Measurements from ENCODE around the gene VAV3.

Gene VAV3

GRCh38 chr1:107830526-107830925, 134.5 kb downstream of the VAV3 start:
- no peak for DNase-seq

DNA sequence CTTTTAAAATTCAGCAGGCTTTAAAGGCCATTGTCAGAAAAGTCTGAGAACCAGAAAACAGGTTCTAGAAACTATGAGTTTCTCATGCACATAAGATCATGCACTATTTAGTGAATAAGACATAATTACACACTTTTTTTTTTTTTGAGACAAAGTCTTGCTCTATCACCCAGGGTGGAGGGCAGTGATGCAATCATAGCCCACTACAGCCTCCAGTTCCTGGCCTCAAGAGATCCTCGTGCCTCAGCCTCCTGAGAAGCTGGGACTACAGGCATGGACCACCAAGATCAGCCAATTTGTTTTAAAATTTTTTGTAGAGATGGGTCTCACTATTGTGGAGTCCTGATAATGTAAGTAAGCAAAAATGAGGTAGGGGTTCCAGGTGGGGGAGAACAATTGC, 134.9 kb downstream of the VAV3 start:
- DNase-seq: no peak

- DNase-seq: peak; percentile 33
These were observed 135.8 kb downstream of the VAV3 start for GRCh38 chr1:107829036-107829770.

DNA sequence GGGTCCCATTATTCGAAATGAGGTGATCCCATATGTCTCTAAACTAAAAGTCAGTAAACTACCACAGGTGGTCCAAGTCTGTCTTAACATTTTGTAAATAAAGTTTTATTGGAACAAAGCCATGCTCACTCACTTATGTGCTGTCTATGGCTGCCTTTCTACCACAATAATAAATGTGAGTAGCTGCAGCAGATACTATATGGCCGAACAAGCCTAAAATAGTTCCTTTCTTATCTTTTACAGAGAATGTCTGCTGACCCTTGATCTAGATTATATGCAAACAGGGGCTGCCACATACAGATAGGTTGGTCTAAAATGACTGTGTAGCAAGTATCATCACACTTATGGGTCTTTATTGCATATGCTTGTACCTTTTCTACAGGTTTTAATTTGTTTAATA, 140.0 kb downstream of the VAV3 start:
- no peak for DNase-seq

DNA sequence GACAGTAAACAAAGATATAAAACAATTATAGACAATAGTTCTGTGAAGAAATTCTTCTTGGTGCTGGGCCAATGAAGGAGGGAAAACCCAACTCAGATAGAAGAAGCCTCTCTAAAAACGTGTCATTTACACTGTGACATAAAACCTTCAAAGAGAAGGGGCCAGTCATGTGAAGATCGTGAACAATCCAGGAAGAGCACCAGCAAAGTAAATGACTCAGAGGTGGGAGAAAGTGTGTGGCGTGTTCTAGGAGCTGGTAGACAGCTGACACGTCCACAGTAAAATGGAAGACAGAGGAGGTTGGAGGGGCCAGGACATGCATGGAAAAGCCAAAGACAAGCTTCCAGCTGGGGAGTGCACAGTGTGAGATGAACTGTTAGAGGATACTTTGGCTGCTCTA, 143.6 kb downstream of the VAV3 start:
- peak; percentile 41 for DNase-seq

GRCh38 chr1:107820801-107821200, 144.2 kb downstream of the VAV3 start:
- peak; percentile 14 for DNase-seq

DNA sequence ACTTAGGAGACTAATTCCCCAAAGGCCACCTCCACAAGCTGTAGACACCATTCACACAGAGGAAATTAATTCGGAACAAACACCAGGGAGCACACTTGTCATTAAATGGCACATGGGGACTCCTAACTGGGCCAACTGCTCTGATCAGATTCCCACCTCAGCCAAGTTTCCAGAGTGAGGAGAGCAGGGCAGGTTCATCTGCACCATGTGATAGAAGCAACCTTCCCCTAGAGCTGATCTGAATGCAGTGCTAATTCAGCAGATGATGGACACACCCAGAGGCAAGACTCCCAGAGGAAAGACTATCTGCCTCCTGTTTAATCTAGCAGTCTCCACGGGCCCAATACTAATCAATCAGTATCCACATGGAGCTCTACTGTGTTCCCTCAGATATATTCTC, 147.0 kb downstream of the VAV3 start:
- DNase-seq: no peak

DNA sequence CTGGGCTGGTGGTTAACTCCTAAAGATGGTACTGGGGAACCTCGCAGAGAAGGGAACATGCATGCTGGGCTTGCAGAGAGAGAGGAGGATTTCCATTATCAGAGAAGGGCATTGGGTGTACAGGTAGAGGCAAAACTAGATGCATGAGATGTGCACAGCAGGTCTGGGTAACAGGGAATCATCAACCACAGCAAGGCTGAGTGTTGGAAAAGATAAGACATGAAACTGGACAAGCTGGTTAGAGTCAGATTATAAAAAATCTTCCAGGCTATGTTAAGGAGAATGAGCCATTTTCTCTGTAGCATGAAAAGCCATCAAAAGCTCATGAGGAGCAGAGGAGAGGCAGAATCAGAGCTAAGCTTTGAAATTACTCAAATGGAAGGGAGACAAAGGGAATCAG, 147.8 kb downstream of the VAV3 start:
- no peak for DNase-seq

DNA sequence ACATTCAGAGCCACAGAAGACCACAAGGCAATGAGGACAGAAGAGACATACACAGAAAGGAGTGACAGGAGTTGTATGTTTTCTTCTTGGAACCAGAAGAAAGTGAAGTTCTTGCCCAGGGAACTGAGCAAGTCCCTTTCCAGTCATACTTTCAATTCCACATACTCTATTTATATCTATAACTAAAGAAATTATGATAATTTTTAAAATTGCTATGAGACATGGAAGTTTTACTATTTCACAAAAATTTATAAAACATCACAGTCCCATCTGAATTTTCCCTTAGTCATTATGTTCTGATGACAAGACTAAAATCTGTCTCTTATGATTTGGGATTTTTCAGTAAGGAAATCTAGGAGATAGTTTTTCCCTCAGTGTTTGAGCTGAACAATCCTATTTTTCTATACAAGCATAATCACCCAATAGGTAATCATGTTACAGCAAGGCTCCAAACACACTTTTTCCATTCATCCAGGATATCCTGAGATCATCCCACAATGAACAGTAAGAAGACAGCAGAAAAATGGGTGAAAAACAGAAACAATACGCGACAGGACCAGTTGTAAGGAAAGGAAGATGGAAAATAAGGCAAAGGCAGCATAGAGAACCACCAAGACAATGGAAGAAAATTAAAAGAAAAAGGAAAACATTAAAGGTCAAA, 154.6 kb downstream of the VAV3 start:
- no peak for DNase-seq

DNA sequence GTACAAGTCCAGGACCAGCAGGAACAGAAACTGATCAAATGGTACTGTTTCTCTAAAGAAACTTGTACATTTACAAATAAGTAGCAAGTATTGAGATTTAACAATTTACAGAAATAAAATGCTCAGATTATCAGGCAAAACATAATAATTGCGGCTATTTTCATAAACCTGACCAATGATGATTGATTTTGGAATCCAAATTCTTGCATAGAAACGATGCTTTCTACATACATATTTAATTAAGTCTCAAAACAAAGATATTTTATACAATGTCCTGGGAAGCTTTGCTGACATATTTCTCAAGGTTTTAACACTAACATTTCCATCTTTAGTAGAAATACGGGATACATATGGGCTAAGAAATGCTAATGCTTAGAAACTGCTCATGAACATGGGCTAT, 157.1 kb downstream of the VAV3 start:
- no peak for DNase-seq

- DNase-seq: no peak
These were observed 157.6 kb downstream of the VAV3 start for GRCh38 chr1:107807405-107807804.

DNA sequence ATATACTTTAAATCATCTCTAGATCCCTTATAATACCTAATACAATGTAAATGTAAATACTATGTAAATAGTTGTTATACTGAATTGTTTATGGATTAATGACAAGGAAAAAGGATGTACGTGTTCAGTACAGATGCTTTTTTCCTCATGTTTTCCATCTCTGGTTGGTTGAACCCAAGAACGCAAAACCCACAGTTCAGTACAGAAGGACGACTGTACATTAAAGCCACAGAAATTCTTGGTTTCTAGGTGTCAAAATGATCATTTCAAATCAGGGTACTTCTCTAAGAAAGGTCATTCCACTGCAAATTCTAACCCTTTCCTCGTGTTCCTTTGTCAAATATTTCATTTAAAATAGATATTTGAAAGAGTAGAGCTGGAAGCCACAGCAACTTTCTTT, 158.1 kb downstream of the VAV3 start:
- DNase-seq: no peak

DNA sequence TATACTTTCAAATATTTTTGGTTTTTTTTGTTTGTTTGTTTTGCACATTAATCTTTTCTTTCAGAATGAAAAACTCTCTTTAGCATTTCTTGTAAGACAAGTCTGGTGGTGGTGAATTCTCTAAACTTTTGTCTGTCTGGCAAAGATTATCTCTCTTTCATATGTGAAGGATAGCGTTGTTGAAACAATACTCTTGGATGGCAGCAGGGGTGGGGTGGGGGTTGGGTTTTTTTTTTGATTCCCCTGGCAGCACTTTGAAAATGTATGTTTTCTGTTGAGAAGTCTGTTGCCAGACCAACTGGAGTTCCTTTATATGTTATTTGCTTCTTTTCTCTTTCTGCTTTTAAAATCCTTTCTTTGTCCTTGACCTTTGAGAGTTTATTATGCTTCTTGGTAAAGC, 160.2 kb downstream of the VAV3 start:
- DNase-seq: no peak

GRCh38 chr1:107804134-107804533, 160.8 kb downstream of the VAV3 start:
- peak; percentile 32 for DNase-seq

DNA sequence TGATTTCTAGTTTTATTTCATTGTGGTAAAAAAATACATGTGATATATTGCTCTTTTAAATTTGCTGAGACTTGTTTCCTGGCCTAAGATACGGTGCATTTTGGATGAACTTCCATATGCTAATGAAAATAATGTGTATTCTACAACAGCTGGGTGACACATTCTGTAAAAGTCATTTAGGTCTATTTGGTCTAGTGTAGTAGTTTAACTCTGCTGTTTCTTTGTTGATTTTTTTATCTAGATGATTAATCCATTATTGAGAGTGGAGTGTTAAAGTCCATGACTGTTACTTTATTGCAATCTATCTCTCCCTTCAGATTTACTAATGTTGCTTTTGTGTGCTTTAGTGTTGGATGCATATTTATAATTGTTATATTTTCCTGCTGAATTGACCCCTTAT, 161.4 kb downstream of the VAV3 start:
- no peak for DNase-seq

DNA sequence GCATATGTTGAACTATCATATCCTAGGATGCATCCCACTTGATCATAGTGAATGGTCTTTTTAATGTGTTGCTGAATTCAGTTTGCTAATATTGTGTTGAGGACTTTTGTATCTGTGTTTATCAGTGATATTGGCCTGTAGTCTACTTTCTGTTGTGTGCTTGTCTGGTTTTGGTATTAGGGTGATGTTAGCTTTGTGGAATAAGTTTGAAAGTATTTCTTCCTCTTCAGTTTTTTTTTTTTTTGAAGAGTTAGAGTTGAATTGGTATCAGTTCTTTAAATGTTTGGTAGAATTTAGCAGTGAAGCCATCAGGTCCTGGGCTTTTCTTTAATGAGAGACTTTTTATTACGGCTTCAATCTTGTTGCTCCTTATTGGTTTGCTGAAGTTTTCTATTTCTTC, 162.3 kb downstream of the VAV3 start:
- DNase-seq: no peak

DNA sequence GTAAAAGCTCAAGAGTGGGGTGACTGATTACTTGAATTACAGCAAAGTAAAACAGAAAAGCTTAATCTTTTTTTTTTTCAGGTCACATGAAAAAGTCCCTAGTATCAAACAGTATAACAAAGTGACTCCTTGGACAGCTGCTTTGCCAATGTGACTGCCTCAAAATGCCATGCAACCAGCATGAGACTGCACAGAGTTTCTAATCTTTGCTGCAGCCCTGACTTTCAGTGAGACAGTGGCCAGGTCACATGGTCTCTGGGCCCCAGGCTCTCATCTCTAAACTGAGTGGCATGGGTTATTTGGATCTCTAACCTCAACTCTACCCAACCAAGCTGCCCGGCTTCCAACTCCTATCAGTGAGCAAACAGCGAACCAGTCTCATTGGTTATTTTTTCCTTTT, 169.0 kb downstream of the VAV3 start:
- DNase-seq: no peak

GRCh38 chr1:107795441-107795840, 169.5 kb downstream of the VAV3 start:
- DNase-seq: no peak

DNA sequence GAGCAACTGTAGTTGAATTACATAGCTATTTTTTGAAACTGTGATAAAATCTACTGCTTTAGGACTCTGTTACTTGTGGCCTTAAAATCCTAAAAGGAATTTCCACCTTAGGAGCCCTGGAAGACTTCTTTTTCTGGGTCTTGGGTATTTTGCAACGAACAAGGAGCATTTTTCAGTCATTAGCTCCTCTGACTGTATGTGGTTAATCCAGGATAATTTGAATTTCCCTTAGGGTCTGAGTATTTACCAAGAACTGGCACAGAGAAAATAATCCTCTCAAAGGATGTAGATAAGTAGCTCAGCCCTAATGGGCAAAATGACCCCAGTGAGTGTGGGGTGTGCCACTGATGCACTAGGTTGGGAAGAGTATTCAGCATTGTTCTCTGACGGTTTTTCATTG, 170.4 kb downstream of the VAV3 start:
- no peak for DNase-seq

DNA sequence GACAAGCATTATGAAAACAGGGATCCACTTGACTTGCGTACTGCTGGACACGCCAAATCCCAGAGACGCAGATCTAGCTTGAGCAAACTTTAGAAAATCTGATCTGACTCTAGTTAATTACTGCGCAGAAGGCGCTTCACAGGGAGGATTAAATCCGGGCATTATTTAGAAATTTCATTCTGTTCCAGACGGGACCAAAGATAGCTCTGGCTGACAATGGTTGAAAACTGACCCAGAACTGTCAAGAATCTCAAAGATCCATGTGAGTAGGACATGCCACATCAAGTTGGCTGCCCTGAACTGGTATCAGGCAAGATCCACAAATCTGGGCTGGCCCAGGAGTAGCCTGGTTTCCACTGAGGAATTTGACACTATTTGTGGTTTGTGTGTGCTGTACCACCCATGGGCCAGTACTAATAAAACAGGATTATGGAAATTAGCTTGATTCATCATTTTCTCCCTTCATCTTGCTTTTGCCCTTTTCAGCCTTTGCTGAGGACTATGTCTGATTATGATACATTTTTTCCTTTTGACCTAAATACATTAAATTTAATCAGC, 171.0 kb downstream of the VAV3 start:
- DNase-seq: no peak

GRCh38 chr1:107791348-107791747, 173.6 kb downstream of the VAV3 start:
- no peak for DNase-seq

DNA sequence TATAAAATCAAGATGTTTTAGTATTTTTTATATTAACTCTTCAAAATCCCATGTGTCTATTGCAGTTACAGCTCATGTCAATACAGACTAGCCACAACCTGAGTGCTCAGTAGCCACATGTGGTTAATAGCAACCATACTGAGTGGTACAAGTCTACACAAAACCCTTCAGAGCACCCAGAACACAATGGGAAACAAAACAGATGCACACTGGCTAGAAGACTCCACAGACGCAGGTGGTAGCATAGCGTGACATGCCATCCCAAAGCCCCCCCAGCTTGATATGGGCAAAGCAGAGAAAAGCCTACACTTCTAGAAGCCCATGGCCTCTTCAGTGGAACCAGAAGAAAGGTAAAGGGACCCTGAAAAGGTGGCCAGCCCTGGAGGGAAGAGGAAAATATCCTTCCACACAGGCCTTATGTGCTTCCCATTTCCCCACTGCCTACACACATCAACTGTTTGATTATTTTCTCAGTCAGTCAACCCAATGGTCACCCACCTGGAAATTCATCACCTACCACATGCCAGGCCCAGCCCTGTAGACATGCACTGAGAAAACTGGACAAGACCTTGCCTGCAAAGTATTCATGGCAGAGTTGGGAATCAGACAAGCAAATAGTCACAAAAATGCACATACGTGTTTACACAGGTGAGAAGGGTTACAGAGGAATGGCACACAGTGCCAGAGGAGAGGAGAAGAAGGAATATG, 175.0 kb downstream of the VAV3 start:
- DNase-seq: no peak

- no peak for DNase-seq
These were observed 176.5 kb downstream of the VAV3 start for GRCh38 chr1:107788206-107789202.
